GM18951 (cell line): ENCODE results near the gene DLST.

Source experiments
- POLR2A ChIP-seq: IDR thresholded peaks from 4 replicates; pipeline ENCODE4 v1.6.1; 2011; ENCODE audit warnings: mild to moderate bottlenecking; ENCODE audit not compliant: insufficient read length, insufficient read depth; ENCODE audit errors: extremely low read depth
- in situ Hi-C: fragments of 300-500 bp; cut with MboI; formaldehyde crosslinking; loops from one replicate; pipeline ENCODE4 v1.12.0; 2022; ENCODE audit warnings: low sequenced_read_pairs, mixed read lengths, inconsistent platforms; ENCODE audit not compliant: unreplicated experiment

DLST gene

DNA sequence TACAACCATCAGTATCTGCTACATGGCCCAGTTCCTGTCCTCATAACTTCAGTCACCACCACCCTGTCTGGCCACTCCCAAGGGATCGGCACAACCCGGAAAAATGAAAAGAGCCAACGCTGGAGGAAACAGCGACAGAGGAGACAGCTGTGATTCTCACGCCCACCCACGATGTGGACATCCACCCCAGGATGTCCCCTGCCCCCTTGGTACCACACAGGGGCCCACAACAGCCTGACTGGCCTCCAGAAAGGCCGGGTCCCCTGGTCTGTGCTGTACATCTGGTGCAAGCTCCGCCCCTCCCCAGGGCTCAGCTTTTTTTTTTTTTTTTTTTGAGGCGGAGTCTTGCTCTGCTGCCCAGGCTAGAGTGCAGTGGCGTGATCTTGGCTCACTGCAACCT, 28.8 kb downstream of the DLST start:
- in situ Hi-C loops: loop anchor here (25.0 kb wide), 1 partner anchor 377 kb away; the partner anchor contains the start of gene FOS
- TF ChIP-seq POLR2A: no peak

DNA sequence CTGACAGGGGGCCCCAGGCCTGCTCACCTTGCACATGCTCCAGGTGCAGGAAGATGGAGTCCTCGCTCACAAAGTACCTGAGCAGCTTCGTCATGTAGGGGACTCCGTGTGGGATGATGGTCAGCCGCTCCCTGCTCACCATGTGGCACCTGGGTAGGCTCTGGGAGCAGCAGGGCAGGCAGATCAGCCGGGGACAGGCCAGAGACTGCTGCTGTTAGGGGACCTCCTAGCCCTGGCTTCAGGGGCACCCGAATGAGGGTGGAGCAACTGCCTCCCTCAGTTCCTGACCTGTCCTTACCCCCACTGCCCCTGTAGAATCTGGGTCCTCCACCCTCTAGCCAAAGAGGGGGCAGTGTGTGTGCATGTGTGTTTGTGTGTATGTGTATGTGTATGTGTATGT, 29.5 kb downstream of the DLST start:
- no peak for TF ChIP-seq POLR2A
- in situ Hi-C loops: loop anchor here (25.0 kb wide), 1 partner anchor 376 kb away; the partner anchor contains the start of gene FOS

DNA sequence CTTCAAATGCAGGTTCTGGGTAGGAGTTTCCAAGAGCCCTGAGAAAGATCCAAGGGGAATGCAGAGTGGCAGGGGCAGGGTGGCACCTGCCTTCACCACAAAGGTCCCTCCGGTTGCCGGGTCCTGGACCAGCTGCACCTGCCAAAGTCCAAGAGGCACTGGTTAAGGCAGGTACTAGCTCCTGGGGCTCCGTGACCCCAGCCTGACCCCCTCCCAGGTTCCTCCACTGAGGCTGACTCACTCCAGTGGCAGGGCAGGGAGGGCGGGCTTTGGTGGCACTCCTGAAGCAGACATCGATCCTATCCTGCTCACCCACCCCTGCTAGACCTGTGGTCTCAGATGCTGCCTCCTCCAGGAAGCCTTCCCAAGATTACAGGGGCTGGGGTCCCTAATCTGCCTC, 30.0 kb downstream of the DLST start:
- no peak for TF ChIP-seq POLR2A
- in situ Hi-C loops: loop anchor here (25.0 kb wide), 1 partner anchor 376 kb away; the partner anchor contains the start of gene FOS

DNA sequence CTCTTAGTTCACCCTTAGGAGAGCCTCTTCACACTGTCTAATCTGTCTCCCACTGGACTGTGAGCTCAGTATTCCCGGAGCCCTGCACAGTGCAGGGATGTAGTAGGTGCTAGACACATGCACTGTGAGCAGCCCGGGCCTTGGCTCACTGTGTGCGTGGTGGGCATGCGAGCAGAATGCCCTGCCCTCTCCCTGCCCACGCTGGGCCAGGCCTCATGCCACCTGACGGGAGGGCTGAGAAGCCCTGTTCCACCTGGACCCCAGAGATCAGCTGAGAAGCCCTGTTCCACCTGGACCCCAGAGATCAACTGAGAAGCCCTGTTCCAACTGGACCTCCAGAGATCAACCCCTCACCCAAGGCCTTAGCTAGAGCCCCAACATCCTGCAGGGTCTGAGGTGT, 30.4 kb downstream of the DLST start:
- TF ChIP-seq POLR2A: no peak
- in situ Hi-C loops: loop anchor here (25.0 kb wide), 1 partner anchor 375 kb away; the partner anchor contains the start of gene FOS

DNA sequence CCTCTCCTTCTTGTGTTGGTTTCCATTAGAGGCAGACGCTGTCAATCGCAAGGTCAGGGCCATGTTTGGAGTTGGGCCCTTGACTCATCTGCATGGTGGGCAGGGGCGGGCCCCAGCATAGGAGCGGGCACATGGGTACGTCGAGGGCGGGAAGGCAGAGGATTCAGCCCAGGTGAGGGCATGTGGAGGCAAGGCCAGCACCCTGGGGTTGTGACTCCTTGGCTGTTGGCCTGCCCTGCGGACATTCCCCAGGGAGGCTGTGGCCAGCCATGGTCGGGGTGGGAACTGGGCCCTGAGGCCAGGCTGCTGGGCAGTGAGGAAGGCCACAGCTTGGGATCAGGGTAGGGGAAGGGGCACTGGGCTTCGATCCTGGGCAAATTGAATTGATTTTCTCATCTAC, 31.1 kb downstream of the DLST start:
- in situ Hi-C loops: loop anchor here (25.0 kb wide), 1 partner anchor 374 kb away; the partner anchor contains the start of gene FOS
- TF ChIP-seq POLR2A: no peak

DNA sequence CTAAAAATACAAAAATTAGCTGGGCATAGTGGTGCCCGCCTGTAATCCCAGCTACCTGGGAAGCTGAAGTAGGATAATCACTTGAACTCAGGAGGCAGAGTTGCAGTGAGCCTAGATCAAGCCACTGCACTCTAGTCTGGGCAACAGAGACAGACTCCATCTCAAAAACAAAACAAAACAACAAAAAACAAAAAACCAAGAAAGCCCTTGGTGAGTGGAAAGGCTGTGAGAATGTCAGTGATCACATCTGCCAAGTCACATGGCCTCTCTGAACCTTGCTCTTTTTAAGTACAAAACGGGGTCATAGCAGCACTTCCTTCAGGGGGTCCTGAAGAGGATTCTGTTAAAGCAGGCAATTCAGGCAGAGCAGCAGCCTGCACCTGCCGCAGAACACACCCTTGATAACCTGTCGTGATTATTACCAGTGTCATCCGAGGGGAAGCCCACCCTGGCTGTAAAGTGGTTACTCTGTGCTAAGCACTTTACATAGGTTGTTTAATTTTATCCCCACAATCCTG, 31.7 kb downstream of the DLST start:
- in situ Hi-C loops: loop anchor here (25.0 kb wide), 1 partner anchor 374 kb away; the partner anchor contains the start of gene FOS

DNA sequence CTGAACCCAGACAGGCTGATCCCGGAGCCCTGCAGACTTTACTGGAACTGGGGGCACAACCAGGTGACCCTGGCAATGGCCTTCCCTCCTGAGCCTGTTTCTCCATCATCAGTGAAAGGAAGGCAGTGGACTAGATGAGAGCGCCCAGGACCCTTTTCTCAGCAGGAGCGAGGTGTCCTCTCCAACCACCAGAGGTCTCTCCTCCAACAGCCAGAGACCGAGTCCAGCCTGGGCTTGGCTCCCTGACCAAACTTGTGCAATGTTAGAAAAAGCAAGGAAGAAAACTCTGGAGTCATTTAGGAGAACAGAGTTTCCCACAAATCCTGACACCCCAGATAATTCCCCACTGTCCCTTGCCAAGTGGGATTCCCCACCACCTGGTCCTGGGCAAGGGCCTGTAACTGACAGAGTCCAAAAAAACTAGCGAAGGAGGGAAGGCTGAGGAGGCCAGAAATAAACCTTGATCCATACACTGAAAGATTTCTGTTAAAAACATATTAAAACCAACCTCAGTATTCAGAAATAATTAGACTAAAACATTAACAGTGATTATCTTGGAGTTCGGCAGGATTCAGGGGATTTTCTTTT, 32.4 kb downstream of the DLST start:
- in situ Hi-C loops: loop anchor here (25.0 kb wide), 1 partner anchor 373 kb away; the partner anchor contains the start of gene FOS
- TF ChIP-seq POLR2A: no peak

More for the DNA sequence above, 31.7 kb downstream of the DLST start:
- no peak for TF ChIP-seq POLR2A

DNA sequence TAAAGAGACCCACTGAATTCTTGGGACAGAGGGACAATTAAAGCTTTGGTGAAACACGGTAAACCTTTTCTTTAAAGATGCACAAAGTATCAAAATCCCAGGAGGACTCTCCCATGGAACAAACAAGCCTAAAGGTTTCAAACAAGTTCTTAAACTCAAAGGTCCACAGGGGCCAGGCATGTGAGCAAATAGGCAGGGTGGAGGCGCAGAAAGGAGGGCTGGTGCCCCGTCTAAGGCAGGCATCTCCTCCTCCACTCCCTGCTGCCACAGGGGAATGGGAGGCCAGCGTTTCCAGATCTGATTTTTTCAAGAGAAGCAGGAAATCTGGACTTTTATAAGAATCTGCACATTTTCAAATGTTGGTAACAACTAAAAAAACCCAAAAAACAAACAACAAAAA, 33.7 kb downstream of the DLST start:
- in situ Hi-C loops: loop anchor here (25.0 kb wide), 1 partner anchor 372 kb away; the partner anchor contains the start of gene FOS
- TF ChIP-seq POLR2A: no peak

DNA sequence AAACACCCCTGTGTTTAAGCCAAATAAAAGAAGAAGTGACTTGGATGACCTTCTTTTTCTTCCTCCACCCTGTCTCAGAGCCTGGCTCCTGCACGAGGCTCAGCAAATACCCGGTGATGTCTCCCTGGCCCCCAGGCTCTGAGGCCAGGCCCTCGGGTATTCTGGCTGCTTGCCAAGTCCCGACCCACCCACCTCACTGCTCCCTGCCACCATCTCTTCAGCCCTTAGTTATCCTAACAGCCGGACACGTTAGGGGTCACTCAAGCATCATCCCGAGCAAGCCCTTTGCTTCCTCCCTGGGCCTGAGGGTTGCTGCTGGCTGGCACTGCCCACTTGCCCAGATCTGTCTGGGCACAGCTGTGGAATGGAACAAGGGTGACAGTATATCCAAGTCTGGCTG, 34.1 kb downstream of the DLST start:
- in situ Hi-C loops: loop anchor here (25.0 kb wide), 1 partner anchor 371 kb away; the partner anchor contains the start of gene FOS
- TF ChIP-seq POLR2A: no peak

DNA sequence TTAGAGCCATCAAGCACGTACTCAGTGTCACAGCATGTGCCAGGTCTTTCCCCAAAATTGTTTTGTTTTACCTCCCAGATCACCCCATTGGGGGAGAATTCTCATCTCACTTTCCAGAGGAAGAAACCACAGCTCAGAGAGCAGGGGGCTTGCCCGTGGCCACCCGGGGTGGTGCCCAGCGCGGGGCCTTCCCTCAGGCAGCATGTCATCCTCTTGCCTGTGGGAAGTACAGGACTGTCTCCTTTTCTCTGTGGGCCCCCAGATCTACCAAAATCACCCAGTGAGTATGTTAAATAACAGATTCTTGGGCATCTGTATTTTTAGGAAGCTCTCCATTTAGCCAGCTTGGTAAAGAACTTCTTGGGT, 35.4 kb downstream of the DLST start:
- in situ Hi-C loops: loop anchor here (25.0 kb wide), 1 partner anchor 370 kb away; the partner anchor contains the start of gene FOS
- no peak for TF ChIP-seq POLR2A

DNA sequence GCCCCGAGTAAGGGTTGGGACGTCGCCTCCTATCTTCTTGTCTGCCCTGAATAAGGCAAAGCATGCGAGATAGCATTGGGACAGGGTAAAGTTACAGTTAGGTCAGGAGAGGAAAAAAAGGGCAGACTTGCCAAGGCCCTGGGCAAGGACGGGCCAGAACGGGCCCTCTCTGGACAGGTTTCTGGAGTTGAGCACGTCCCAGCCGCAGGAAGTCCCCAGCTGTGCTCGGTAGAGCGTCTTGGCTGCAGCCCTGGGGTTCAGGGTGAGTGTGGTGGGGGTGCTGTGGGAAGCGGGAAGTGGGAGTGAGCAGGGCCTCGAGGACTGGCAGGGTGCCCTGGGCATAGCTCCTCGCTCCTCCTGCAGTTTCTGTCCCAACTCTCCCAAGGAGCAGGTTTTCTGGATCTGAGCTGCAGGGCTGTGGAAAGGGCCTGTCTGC, 35.9 kb downstream of the DLST start:
- in situ Hi-C loops: loop anchor here (25.0 kb wide), 1 partner anchor 370 kb away; the partner anchor contains the start of gene FOS
- no peak for TF ChIP-seq POLR2A

DNA sequence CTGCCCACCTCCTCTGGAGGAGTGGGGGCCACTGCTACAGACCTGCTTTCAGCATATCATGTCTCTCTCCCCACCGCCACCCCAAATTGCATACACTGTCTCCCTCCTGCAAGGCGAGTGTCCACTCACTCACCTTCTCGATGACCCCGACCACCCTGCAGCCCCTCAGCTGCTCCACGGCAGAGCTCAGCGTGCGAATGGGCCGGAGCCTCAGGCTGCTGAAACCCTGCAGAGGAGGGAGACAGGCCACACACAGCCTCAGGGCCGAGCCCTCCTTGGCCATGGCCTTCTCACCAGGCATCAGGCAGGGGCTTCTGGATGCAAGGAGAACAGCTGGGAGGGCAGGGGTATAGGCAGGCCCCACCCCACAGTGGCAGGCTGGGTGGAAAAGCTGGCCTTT, 36.7 kb downstream of the DLST start:
- no peak for TF ChIP-seq POLR2A
- in situ Hi-C loops: loop anchor here (25.0 kb wide), 1 partner anchor 369 kb away; the partner anchor contains the start of gene FOS

DNA sequence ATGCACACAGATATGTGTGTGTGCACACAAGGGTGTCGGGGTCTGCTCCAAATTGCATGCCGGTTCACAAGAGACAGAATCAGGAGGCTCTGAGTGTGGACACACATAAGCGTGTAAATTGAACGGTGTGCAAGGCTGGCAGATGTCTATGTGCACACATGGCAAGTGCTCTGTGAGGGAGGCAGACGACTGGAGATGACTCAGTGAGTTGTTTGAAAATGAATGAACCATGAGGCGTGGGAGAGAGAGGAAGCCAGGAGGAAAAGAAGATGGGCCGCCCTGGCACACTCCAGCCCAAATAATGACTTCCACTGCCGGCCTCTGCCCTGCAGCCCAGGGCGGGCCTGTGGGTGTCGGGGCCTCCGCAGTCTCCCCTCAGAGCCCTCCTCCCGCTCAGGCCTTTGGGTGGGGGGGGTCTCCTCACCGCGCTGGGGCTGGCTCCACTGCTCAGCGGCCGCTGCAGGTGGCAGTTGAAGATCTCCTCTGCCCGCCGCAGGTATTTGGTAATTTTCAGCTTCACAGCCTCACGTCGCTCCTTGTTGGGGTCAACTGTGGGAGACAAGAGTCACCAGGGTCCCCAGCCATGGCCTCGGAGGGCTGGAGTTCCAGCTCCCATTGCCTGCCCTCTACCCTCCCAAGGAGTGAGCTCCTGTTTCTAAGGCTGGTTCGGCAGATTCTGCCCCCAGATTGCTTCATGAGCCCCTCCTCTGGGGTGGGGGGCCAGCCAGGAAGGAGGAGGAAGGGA, 37.9 kb downstream of the DLST start:
- TF ChIP-seq POLR2A: no peak
- in situ Hi-C loops: loop anchor here (25.0 kb wide), 1 partner anchor 368 kb away; the partner anchor contains the start of gene FOS
